H9 (cell line): ENCODE data around the gene FPR2. TPM values are rescaled to one million over a fixed set of nuclear protein-coding genes. Genes with fewer than 3 reads are reported as not detected.

Source experiments
- DNase-seq: peaks from one replicate; pipeline ENCODE4 v3.0.0-alpha.2; 2017
- H2AFZ ChIP-seq: one replicate; pipeline ENCODE4 v1.6.1; 2013; ENCODE audit warnings: mild to moderate bottlenecking, low read length, control low read depth, moderate library complexity
- H2AK5ac ChIP-seq: 2 replicates; pipeline ENCODE4 v1.6.1; 2013; ENCODE audit warnings: low read length, control low read depth, mixed read lengths; ENCODE audit not compliant: insufficient read length
- H2BK120ac ChIP-seq: one replicate; pipeline ENCODE4 v1.6.1; 2013; ENCODE audit warnings: low read depth, mild to moderate bottlenecking, low read length, control low read depth, inconsistent platforms; ENCODE audit not compliant: poor library complexity, severe bottlenecking
- H2BK12ac ChIP-seq: 2 replicates; pipeline ENCODE4 v1.6.1; 2013; ENCODE audit warnings: low read length, control low read depth, mixed read lengths, low read depth; ENCODE audit not compliant: insufficient read length
- H2BK15ac ChIP-seq: 2 replicates; pipeline ENCODE4 v1.6.1; 2013; ENCODE audit warnings: low read depth, low read length, control low read depth
- H2BK20ac ChIP-seq: one replicate; pipeline ENCODE4 v1.6.1; 2013; ENCODE audit warnings: low read depth, mild to moderate bottlenecking, low read length, control low read depth, inconsistent platforms; ENCODE audit not compliant: poor library complexity, severe bottlenecking
- H2BK5ac ChIP-seq: 2 replicates; pipeline ENCODE4 v1.6.1; 2013; ENCODE audit warnings: low read length, control low read depth, mixed read lengths; ENCODE audit not compliant: insufficient read length
- H3K14ac ChIP-seq: 2 replicates; pipeline ENCODE4 v1.6.1; 2013; ENCODE audit warnings: low read length, control low read depth; ENCODE audit not compliant: insufficient read depth
- H3K18ac ChIP-seq: 2 replicates; pipeline ENCODE4 v1.6.1; 2013; ENCODE audit warnings: low read depth, mild to moderate bottlenecking, mixed read lengths, low read length, control low read depth; ENCODE audit not compliant: insufficient read length
- H3K23ac ChIP-seq: 2 replicates; pipeline ENCODE4 v1.6.1; 2013; ENCODE audit warnings: low read length, control low read depth, mixed read lengths, low read depth; ENCODE audit not compliant: insufficient read length
- H3K23me2 ChIP-seq: 2 replicates; pipeline ENCODE4 v1.6.1; 2013; ENCODE audit warnings: low read depth, mild to moderate bottlenecking, mixed read lengths, low read length, control low read depth; ENCODE audit not compliant: insufficient read length, poor library complexity, severe bottlenecking
- H3K27ac ChIP-seq: 2 replicates; pipeline ENCODE4 v1.5.1; 2013; ENCODE audit warnings: low read length, control low read depth, mixed read lengths, low read depth; ENCODE audit not compliant: insufficient read length
- H3K27me3 ChIP-seq: 2 replicates; pipeline ENCODE4 v1.6.1; 2013; ENCODE audit warnings: low read length, control low read depth, inconsistent platforms; ENCODE audit not compliant: insufficient read depth
- H3K4ac ChIP-seq: 2 replicates; pipeline ENCODE4 v1.6.1; 2013; ENCODE audit warnings: low read depth, mild to moderate bottlenecking, control low read depth, inconsistent platforms, low read length, moderate library complexity
- H3K4me1 ChIP-seq: 2 replicates; pipeline ENCODE4 v1.6.1; 2013; ENCODE audit warnings: low read length, control low read depth, inconsistent platforms; ENCODE audit not compliant: insufficient read depth
- H3K4me2 ChIP-seq: 2 replicates; pipeline ENCODE4 v1.6.1; 2013; ENCODE audit warnings: low read length, control low read depth, mixed read lengths; ENCODE audit not compliant: insufficient read length, insufficient read depth
- H3K56ac ChIP-seq: 2 replicates; pipeline ENCODE4 v1.6.1; 2013; ENCODE audit warnings: low read depth, mild to moderate bottlenecking, mixed read lengths, low read length, control low read depth; ENCODE audit not compliant: insufficient read length
- H3K79me1 ChIP-seq: 2 replicates; pipeline ENCODE4 v1.6.1; 2013; ENCODE audit warnings: low read depth, mild to moderate bottlenecking, moderate library complexity, low read length, control low read depth, inconsistent platforms; ENCODE audit not compliant: insufficient read depth, poor library complexity, severe bottlenecking
- H3K79me2 ChIP-seq: 2 replicates; pipeline ENCODE4 v1.6.1; 2013; ENCODE audit warnings: low read length, control low read depth, inconsistent platforms; ENCODE audit not compliant: insufficient read depth
- H3K9ac ChIP-seq: 2 replicates; pipeline ENCODE4 v1.6.1; 2013; ENCODE audit warnings: low read length, control low read depth, mixed read lengths; ENCODE audit not compliant: insufficient read length; ENCODE audit errors: extremely low read depth
- H3K9me3 ChIP-seq: one replicate; pipeline ENCODE4 v1.6.1; 2013; ENCODE audit warnings: low read depth, low read length, inconsistent platforms; ENCODE audit not compliant: control insufficient read depth
- H3T11ph ChIP-seq: one replicate; pipeline ENCODE4 v1.6.1; 2013; ENCODE audit warnings: mild to moderate bottlenecking, low read length, control low read depth, inconsistent platforms
- H4K20me1 ChIP-seq: one replicate; pipeline ENCODE4 v1.6.1; 2013; ENCODE audit not compliant: control insufficient read depth, insufficient read length, insufficient read depth
- H4K5ac ChIP-seq: 2 replicates; pipeline ENCODE4 v1.6.1; 2013; ENCODE audit warnings: low read depth, mild to moderate bottlenecking, mixed read lengths, low read length, control low read depth; ENCODE audit not compliant: insufficient read length
- H4K8ac ChIP-seq: replicated peaks from 2 replicates; pipeline ENCODE4 v1.6.1; 2013; ENCODE audit warnings: low read length, control low read depth, mixed read lengths, low read depth; ENCODE audit not compliant: insufficient read length
- H4K91ac ChIP-seq: 2 replicates; pipeline ENCODE4 v1.6.1; 2013; ENCODE audit warnings: low read depth, mild to moderate bottlenecking, moderate library complexity, mixed read lengths, low read length, control low read depth; ENCODE audit not compliant: insufficient read length
- H3K27ac Mint-ChIP-seq, 3 experiments: 2 replicates in 2 of 3; 3 replicates in 1 of 3; pipeline ENCODE4 v1.8.0; 2020 to 2021; ENCODE audit warnings: mixed read lengths in 3 of 3, mild to moderate bottlenecking in 1 of 3, moderate library complexity in 1 of 3
- H3K27me3 Mint-ChIP-seq: 2 replicates; pipeline ENCODE4 v1.8.0; 2021; ENCODE audit warnings: low read depth, mild to moderate bottlenecking, moderate library complexity, mixed read lengths
- H3K36me3 Mint-ChIP-seq, 3 experiments: 2 replicates in 2 of 3; 3 replicates in 1 of 3; pipeline ENCODE4 v1.8.0; 2020 to 2021; ENCODE audit warnings: low read depth in 3 of 3, mixed read lengths in 3 of 3; ENCODE audit not compliant: insufficient read depth in 1 of 3
- H3K4me1 Mint-ChIP-seq, 2 experiments: 2 replicates each; pipeline ENCODE4 v1.8.0; 2020; ENCODE audit warnings: mixed read lengths in 2 of 2
- H3K4me3 Mint-ChIP-seq, 2 experiments: 2 replicates in 1 of 2; 3 replicates in 1 of 2; pipeline ENCODE4 v1.8.0; 2020 to 2021; ENCODE audit warnings: mild to moderate bottlenecking in 2 of 2, mixed read lengths in 2 of 2, moderate library complexity in 1 of 2
- H3K9me3 Mint-ChIP-seq, 2 experiments: 2 replicates in 1 of 2; 3 replicates in 1 of 2; pipeline ENCODE4 v1.8.0; 2020; ENCODE audit warnings: mild to moderate bottlenecking in 2 of 2, mixed read lengths in 2 of 2, moderate library complexity in 1 of 2
- WGBS: extraction: QIAGEN DNeasy Blood & Tissue Kit; methylation state at CpG from one replicate; pipeline ENCODE4 v1.1.7; 2013; ENCODE audit warnings: missing lambda C conversion rate, low lambda C conversion rate, mixed read lengths; ENCODE audit not compliant: insufficient read length; ENCODE audit errors: extremely low coverage; 5-methylcytosine and 5-hydroxymethylcytosine counted together
- total RNA-seq: library from RNA; stranded (reverse); gene quantifications from 2 replicates; pipeline ENCODE4 v1.2.1, GENCODE V29; 2021
- TF ChIP-seq, protein P1 (sequence below): fragments of 200-600 bp; sonication (generic); conservative IDR thresholded peaks from 3 replicates; pipeline ENCODE4 v1.8.0; 2021; ENCODE audit warnings: antibody characterized with exemption, mild to moderate bottlenecking

FPR2 gene
- total RNA-seq, 1 experiment from 2014 or later, result not detected

DNA sequence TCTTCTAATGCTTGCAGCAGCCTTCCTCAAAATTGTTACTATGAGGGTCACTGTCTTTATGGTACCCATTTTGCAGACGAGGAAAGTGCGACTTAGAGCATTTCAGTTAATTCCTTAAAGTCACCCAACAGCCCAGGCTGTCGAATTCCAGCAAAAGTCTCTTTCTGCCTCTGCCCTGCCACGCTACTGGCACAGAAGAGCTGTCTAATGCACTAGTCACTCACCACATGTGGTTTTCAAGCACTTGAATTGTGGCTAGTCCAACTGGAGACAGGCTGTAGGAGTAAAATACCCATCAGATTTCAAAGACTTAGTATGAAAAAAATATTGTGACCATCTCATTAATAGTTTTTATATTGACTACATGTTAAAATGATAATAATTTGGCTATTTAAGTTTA, 11.0 kb upstream of the FPR2 start:
- no peak overlapping the region for H2BK20ac ChIP-seq
- Mint-ChIP-seq H3K27ac (no peak overlapping the region), H3K9me3 (peaks cover 36 to 88% of the 10 kb centered on the region in 2 experiments), H3K4me3 (no peak overlapping the region), H3K27me3 (peaks cover 15% of the 10 kb centered on the region), H3K36me3 (peaks cover 0 to 2% (median 0%) of the 10 kb centered on the region in 3 experiments; a peak in 1 of 7 replicates), H3K4me1 (no peaks in the 10 kb centered on the region)
- H3K27me3 ChIP-seq, result no peaks in the 10 kb centered on the region
- no peaks in the 10 kb centered on the region for H4K20me1 ChIP-seq
- H2BK15ac ChIP-seq, result no peak overlapping the region
- no peak overlapping the region for H2BK120ac ChIP-seq
- no peak overlapping the region for H3K4me2 ChIP-seq
- H2AFZ ChIP-seq, result no peak overlapping the region
- no peak for DNase-seq
- no peak overlapping the region for H3T11ph ChIP-seq
- no peak overlapping the region for H2BK12ac ChIP-seq
- H2BK5ac ChIP-seq, result no peak overlapping the region
- H3K79me1 ChIP-seq, result no peaks in the 10 kb centered on the region
- no peak overlapping the region for H3K18ac ChIP-seq
- no peaks in the 10 kb centered on the region for H3K79me2 ChIP-seq
- no CpG with 5 or more reads among the region's 4 CpGs for WGBS
- no peak overlapping the region for H3K27ac ChIP-seq
- no peak overlapping the region for H3K56ac ChIP-seq
- no peak overlapping the region for H3K14ac ChIP-seq
- H3K23me2 ChIP-seq, result no peaks in the 10 kb centered on the region
- no peak overlapping the region for H3K23ac ChIP-seq
- no peaks in the 10 kb centered on the region for H3K9me3 ChIP-seq
- no peak overlapping the region for H3K4ac ChIP-seq
- no peak overlapping the region for H4K5ac ChIP-seq
- H4K91ac ChIP-seq, result no peak overlapping the region
- no peak overlapping the region for H3K9ac ChIP-seq
- no peak overlapping the region for H2AK5ac ChIP-seq
- TF ChIP-seq, protein P1, sequence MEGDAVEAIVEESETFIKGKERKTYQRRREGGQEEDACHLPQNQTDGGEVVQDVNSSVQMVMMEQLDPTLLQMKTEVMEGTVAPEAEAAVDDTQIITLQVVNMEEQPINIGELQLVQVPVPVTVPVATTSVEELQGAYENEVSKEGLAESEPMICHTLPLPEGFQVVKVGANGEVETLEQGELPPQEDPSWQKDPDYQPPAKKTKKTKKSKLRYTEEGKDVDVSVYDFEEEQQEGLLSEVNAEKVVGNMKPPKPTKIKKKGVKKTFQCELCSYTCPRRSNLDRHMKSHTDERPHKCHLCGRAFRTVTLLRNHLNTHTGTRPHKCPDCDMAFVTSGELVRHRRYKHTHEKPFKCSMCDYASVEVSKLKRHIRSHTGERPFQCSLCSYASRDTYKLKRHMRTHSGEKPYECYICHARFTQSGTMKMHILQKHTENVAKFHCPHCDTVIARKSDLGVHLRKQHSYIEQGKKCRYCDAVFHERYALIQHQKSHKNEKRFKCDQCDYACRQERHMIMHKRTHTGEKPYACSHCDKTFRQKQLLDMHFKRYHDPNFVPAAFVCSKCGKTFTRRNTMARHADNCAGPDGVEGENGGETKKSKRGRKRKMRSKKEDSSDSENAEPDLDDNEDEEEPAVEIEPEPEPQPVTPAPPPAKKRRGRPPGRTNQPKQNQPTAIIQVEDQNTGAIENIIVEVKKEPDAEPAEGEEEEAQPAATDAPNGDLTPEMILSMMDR, result no peak
- H4K8ac ChIP-seq, result no peak overlapping the region
- no peaks in the 10 kb centered on the region for H3K4me1 ChIP-seq
